ENCODE results near the gene CIB4.
A peak's percentile ranks its signal among the peaks of the same experiment; 100 is the strongest.

Gene CIB4

GRCh38 chr2:26630235-26630634, 10.9 kb downstream of the CIB4 start:
- peak overlapping the region; percentile 32 for H4K8ac ChIP-seq (ENCODE audit: low read length)
- peaks cover 2% of the 10 kb centered on the region for H3K4me1 ChIP-seq (ENCODE audit: control insufficient read depth, insufficient read depth, low read depth, low read length)
- no peak overlapping the region for H3K14ac ChIP-seq (ENCODE audit: low read length in 2 of 2)
- DNase-seq = no peak
- no peak overlapping the region for H3K23ac ChIP-seq (ENCODE audit: low read length in 2 of 2)
- no peak overlapping the region for H3K27ac ChIP-seq (ENCODE audit: low read length, poor library complexity, severe bottlenecking)
- H3K79me1 ChIP-seq (replicated peaks; ENCODE audit: low read length, poor library complexity, severe bottlenecking) = no peaks in the 10 kb centered on the region
- no peak overlapping the region for H3K9ac ChIP-seq (ENCODE audit: low read length)
- no peak overlapping the region for H3K4ac ChIP-seq (ENCODE audit: low read depth in 1 of 2, low read length in 2 of 2)
- no peak overlapping the region for H3K4me3 ChIP-seq (ENCODE audit: insufficient read depth in 1 of 2, low read depth in 1 of 2, low read length in 2 of 2)
- H2BK120ac ChIP-seq (ENCODE audit: low read depth, low read length) = no peak overlapping the region
- H2BK12ac ChIP-seq (ENCODE audit: low read length in 2 of 2) = peak overlapping the region in 1 of 2 experiments; percentile 73
- no peak overlapping the region for H3K4me2 ChIP-seq (ENCODE audit: low read length, poor library complexity, severe bottlenecking)
- H3K18ac ChIP-seq (ENCODE audit: low read depth in 1 of 2, low read length in 2 of 2) = peak overlapping the region; percentile 37 to 51
- no peaks in the 10 kb centered on the region for H3K36me3 ChIP-seq (ENCODE audit: control insufficient read depth in 1 of 2, insufficient read depth in 2 of 2, low read depth in 1 of 2, low read length in 2 of 2)
- no peaks in the 10 kb centered on the region for H3K9me3 ChIP-seq (ENCODE audit: control insufficient read depth, low read length)
- no peak overlapping the region for H2BK15ac ChIP-seq (ENCODE audit: low read depth, poor library complexity, severe bottlenecking)
- no peak overlapping the region for H2BK5ac ChIP-seq (ENCODE audit: low read depth, low read length, poor library complexity, severe bottlenecking)
- WGBS = 97% methylated on average over 4 of the region's 4 CpGs
- H2AFZ ChIP-seq (ENCODE audit: low read depth, low read length) = no peak overlapping the region
- no peak overlapping the region for H4K91ac ChIP-seq (ENCODE audit: low read length)
- H3K27me3 ChIP-seq (ENCODE audit: control insufficient read depth in 1 of 2, insufficient read depth in 1 of 2, low read length in 2 of 2) = peaks cover 29 to 44% of the 10 kb centered on the region in 2 experiments
- H2AK5ac ChIP-seq (ENCODE audit: low read length, severe bottlenecking) = no peak overlapping the region

- WGBS = 85% methylated on average over 10 of the region's 10 CpGs
- Histone ChIP-seq H3K14ac (ENCODE audit: low read length in 2 of 2) (no peak overlapping the region), H3K4me1 (ENCODE audit: control insufficient read depth, insufficient read depth, low read depth, low read length) (peaks cover 2% of the 10 kb centered on the region), H2BK15ac (ENCODE audit: low read depth, poor library complexity, severe bottlenecking) (peak overlapping the region; percentile 55), H3K9ac (ENCODE audit: low read length) (no peak overlapping the region), H4K8ac (ENCODE audit: low read length) (peak overlapping the region; percentile 33), H2AK5ac (ENCODE audit: low read length, severe bottlenecking) (no peak overlapping the region), H4K91ac (ENCODE audit: low read length) (peak overlapping the region; percentile 59), H2BK5ac (ENCODE audit: low read depth, low read length, poor library complexity, severe bottlenecking) (no peak overlapping the region), H3K79me1 (replicated peaks; ENCODE audit: low read length, poor library complexity, severe bottlenecking) (no peaks in the 10 kb centered on the region), H3K36me3 (ENCODE audit: control insufficient read depth in 1 of 2, insufficient read depth in 2 of 2, low read depth in 1 of 2, low read length in 2 of 2) (no peaks in the 10 kb centered on the region), H3K9me3 (ENCODE audit: control insufficient read depth, low read length) (no peaks in the 10 kb centered on the region), H3K23ac (ENCODE audit: low read length in 2 of 2) (no peak overlapping the region), H3K27ac (ENCODE audit: low read length, poor library complexity, severe bottlenecking) (no peak overlapping the region), H3K18ac (ENCODE audit: low read depth in 1 of 2, low read length in 2 of 2) (peak overlapping the region in 1 of 2 experiments; percentile 17), H3K4me3 (ENCODE audit: insufficient read depth in 1 of 2, low read depth in 1 of 2, low read length in 2 of 2) (no peak overlapping the region), H2BK12ac (ENCODE audit: low read length in 2 of 2) (peak overlapping the region in 1 of 2 experiments; percentile 22), H3K27me3 (ENCODE audit: control insufficient read depth in 1 of 2, insufficient read depth in 1 of 2, low read length in 2 of 2) (peaks cover 24 to 41% of the 10 kb centered on the region in 2 experiments), H2BK120ac (ENCODE audit: low read depth, low read length) (no peak overlapping the region), H2AFZ (ENCODE audit: low read depth, low read length) (no peak overlapping the region), H3K4me2 (ENCODE audit: low read length, poor library complexity, severe bottlenecking) (no peak overlapping the region), H3K4ac (ENCODE audit: low read depth in 1 of 2, low read length in 2 of 2) (no peak overlapping the region)
- no peak for DNase-seq
These were observed 11.4 kb downstream of the CIB4 start for GRCh38 chr2:26629751-26630150.

- peaks cover 2% of the 10 kb centered on the region for H3K4me1 ChIP-seq (ENCODE audit: control insufficient read depth, insufficient read depth, low read depth, low read length)
- H3K36me3 ChIP-seq (ENCODE audit: control insufficient read depth in 1 of 2, insufficient read depth in 2 of 2, low read depth in 1 of 2, low read length in 2 of 2) = no peaks in the 10 kb centered on the region
- no peaks in the 10 kb centered on the region for H3K79me1 ChIP-seq (replicated peaks; ENCODE audit: low read length, poor library complexity, severe bottlenecking)
- H3K9me3 ChIP-seq (ENCODE audit: control insufficient read depth, low read length) = no peaks in the 10 kb centered on the region
- H3K4me3 ChIP-seq (ENCODE audit: insufficient read depth in 1 of 2, low read depth in 1 of 2, low read length in 2 of 2) = no peak overlapping the region
- H3K4ac ChIP-seq (ENCODE audit: low read depth in 1 of 2, low read length in 2 of 2) = peak overlapping the region in 1 of 2 experiments; percentile 28
- no peak overlapping the region for H3K27ac ChIP-seq (ENCODE audit: low read length, poor library complexity, severe bottlenecking)
- H2AFZ ChIP-seq (ENCODE audit: low read depth, low read length) = no peak overlapping the region
- peak overlapping the region; percentile 41 for H4K91ac ChIP-seq (ENCODE audit: low read length)
- no peak overlapping the region for H3K18ac ChIP-seq (ENCODE audit: low read depth in 1 of 2, low read length in 2 of 2)
- H2BK12ac ChIP-seq (ENCODE audit: low read length in 2 of 2) = peak overlapping the region in 1 of 2 experiments; percentile 0
- H3K27me3 ChIP-seq (ENCODE audit: control insufficient read depth in 1 of 2, insufficient read depth in 1 of 2, low read length in 2 of 2) = peaks cover 21 to 37% of the 10 kb centered on the region in 2 experiments
- no peak overlapping the region for H2BK120ac ChIP-seq (ENCODE audit: low read depth, low read length)
- H3K4me2 ChIP-seq (ENCODE audit: low read length, poor library complexity, severe bottlenecking) = no peak overlapping the region
- DNase-seq = no peak
- H3K23ac ChIP-seq (ENCODE audit: low read length in 2 of 2) = no peak overlapping the region
- H3K9ac ChIP-seq (ENCODE audit: low read length) = no peak overlapping the region
- H2BK5ac ChIP-seq (ENCODE audit: low read depth, low read length, poor library complexity, severe bottlenecking) = no peak overlapping the region
- H2BK15ac ChIP-seq (ENCODE audit: low read depth, poor library complexity, severe bottlenecking) = no peak overlapping the region
- WGBS = 93% methylated on average over 5 of the region's 5 CpGs
- no peak overlapping the region for H3K14ac ChIP-seq (ENCODE audit: low read length in 2 of 2)
- H4K8ac ChIP-seq (ENCODE audit: low read length) = no peak overlapping the region
- H2AK5ac ChIP-seq (ENCODE audit: low read length, severe bottlenecking) = no peak overlapping the region
These were observed 11.9 kb downstream of the CIB4 start for GRCh38 chr2:26629346-26629630.

- H3K4me2 ChIP-seq (ENCODE audit: low read length, poor library complexity, severe bottlenecking) = no peak overlapping the region
- DNase-seq = no peak
- H2BK120ac ChIP-seq (ENCODE audit: low read depth, low read length) = no peak overlapping the region
- H3K4ac ChIP-seq (ENCODE audit: low read depth in 1 of 2, low read length in 2 of 2) = no peak overlapping the region
- peaks cover 4% of the 10 kb centered on the region for H3K4me1 ChIP-seq (ENCODE audit: control insufficient read depth, insufficient read depth, low read depth, low read length)
- no peak overlapping the region for H3K27ac ChIP-seq (ENCODE audit: low read length, poor library complexity, severe bottlenecking)
- no peak overlapping the region for H2AFZ ChIP-seq (ENCODE audit: low read depth, low read length)
- peaks cover 18 to 32% of the 10 kb centered on the region in 2 experiments for H3K27me3 ChIP-seq (ENCODE audit: control insufficient read depth in 1 of 2, insufficient read depth in 1 of 2, low read length in 2 of 2)
- H3K23ac ChIP-seq (ENCODE audit: low read length in 2 of 2) = no peak overlapping the region
- H4K8ac ChIP-seq (ENCODE audit: low read length) = no peak overlapping the region
- no peak overlapping the region for H3K18ac ChIP-seq (ENCODE audit: low read depth in 1 of 2, low read length in 2 of 2)
- no peaks in the 10 kb centered on the region for H3K79me1 ChIP-seq (replicated peaks; ENCODE audit: low read length, poor library complexity, severe bottlenecking)
- H3K9ac ChIP-seq (ENCODE audit: low read length) = no peak overlapping the region
- H2BK12ac ChIP-seq (ENCODE audit: low read length in 2 of 2) = peak overlapping the region in 1 of 2 experiments; percentile 0
- H3K36me3 ChIP-seq (ENCODE audit: control insufficient read depth in 1 of 2, insufficient read depth in 2 of 2, low read depth in 1 of 2, low read length in 2 of 2) = no peaks in the 10 kb centered on the region
- no peaks in the 10 kb centered on the region for H3K9me3 ChIP-seq (ENCODE audit: control insufficient read depth, low read length)
- H2BK15ac ChIP-seq (ENCODE audit: low read depth, poor library complexity, severe bottlenecking) = no peak overlapping the region
- no peak overlapping the region for H4K91ac ChIP-seq (ENCODE audit: low read length)
- WGBS = 87% methylated on average over 7 of the region's 9 CpGs
- no peak overlapping the region for H3K14ac ChIP-seq (ENCODE audit: low read length in 2 of 2)
- H2AK5ac ChIP-seq (ENCODE audit: low read length, severe bottlenecking) = no peak overlapping the region
- no peak overlapping the region for H2BK5ac ChIP-seq (ENCODE audit: low read depth, low read length, poor library complexity, severe bottlenecking)
- no peak overlapping the region for H3K4me3 ChIP-seq (ENCODE audit: insufficient read depth in 1 of 2, low read depth in 1 of 2, low read length in 2 of 2)
These were observed 12.4 kb downstream of the CIB4 start for GRCh38 chr2:26628561-26629345.
